Measurements from ENCODE around the gene RS1. TPM values are rescaled to one million over a fixed set of nuclear protein-coding genes. Genes with fewer than 3 reads are reported as not detected.

The RS1 gene
- total and polyA plus RNA-seq, 4 donors, result not detected

GRCh38 chrX:18616688-18617406 lies 55.1 kb downstream of the RS1 start:
- 90% methylated on average over 8 of the region's 8 CpGs for WGBS
- no peak for DNase-seq (ENCODE audit: low spot score)
- Histone ChIP-seq H3K27ac (ENCODE audit: low read depth in 1 of 2, low read length in 2 of 2) (no peak overlapping the region), H3K9ac (ENCODE audit: low read depth in 1 of 2, low read length in 2 of 2) (no peak overlapping the region), H3K36me3 (ENCODE audit: control insufficient read depth in 4 of 4, insufficient read depth in 3 of 4, low read depth in 1 of 4, low read length in 3 of 4) (peaks cover 0 to 2% (median 0%) of the 10 kb centered on the region in 4 donors), H3K4me3 (ENCODE audit: low read depth in 1 of 3, low read length in 3 of 3) (no peak overlapping the region), H3K9me3 (ENCODE audit: control insufficient read depth in 4 of 4, low read length in 3 of 4) (no peaks in the 10 kb centered on the region), H3K4me1 (ENCODE audit: control insufficient read depth in 4 of 4, insufficient read depth in 4 of 4, low read length in 3 of 4) (no peaks in the 10 kb centered on the region), H3K27me3 (ENCODE audit: control insufficient read depth in 4 of 4, insufficient read depth in 4 of 4, low read length in 3 of 4) (no peaks in the 10 kb centered on the region)
- no peak for TF ChIP-seq JUND (IDR thresholded peaks at IDR 0.05)
- TF ChIP-seq SP1 (IDR thresholded peaks at IDR 0.05), result no peak
- no peak for TF ChIP-seq HNF4A (conservative IDR thresholded peaks at IDR 0.05)
- no peak for TF ChIP-seq YY1 (IDR thresholded peaks at IDR 0.05)
- no peak for TF ChIP-seq RXRA (IDR thresholded peaks at IDR 0.05)
- no peak for TF ChIP-seq GABPA (IDR thresholded peaks at IDR 0.05 in 1 of 2, conservative IDR thresholded peaks at IDR 0.05 in 1 of 2)
- TF ChIP-seq ATF3 (IDR thresholded peaks at IDR 0.05), result no peak
- TF ChIP-seq, protein P1, sequence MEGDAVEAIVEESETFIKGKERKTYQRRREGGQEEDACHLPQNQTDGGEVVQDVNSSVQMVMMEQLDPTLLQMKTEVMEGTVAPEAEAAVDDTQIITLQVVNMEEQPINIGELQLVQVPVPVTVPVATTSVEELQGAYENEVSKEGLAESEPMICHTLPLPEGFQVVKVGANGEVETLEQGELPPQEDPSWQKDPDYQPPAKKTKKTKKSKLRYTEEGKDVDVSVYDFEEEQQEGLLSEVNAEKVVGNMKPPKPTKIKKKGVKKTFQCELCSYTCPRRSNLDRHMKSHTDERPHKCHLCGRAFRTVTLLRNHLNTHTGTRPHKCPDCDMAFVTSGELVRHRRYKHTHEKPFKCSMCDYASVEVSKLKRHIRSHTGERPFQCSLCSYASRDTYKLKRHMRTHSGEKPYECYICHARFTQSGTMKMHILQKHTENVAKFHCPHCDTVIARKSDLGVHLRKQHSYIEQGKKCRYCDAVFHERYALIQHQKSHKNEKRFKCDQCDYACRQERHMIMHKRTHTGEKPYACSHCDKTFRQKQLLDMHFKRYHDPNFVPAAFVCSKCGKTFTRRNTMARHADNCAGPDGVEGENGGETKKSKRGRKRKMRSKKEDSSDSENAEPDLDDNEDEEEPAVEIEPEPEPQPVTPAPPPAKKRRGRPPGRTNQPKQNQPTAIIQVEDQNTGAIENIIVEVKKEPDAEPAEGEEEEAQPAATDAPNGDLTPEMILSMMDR (IDR thresholded peaks at IDR 0.05; ENCODE audit: low read depth, low read length, missing input control), result no peak
- no peak for TF ChIP-seq ZBTB33 (IDR thresholded peaks at IDR 0.05)
- TF ChIP-seq FOXA1 (IDR thresholded peaks at IDR 0.05), result no peak
- TF ChIP-seq NR2F2 (IDR thresholded peaks at IDR 0.05), result no peak
- no peak for TF ChIP-seq EGR1 (IDR thresholded peaks at IDR 0.05; ENCODE audit: low read depth in 2 of 2)

- no peak for DNase-seq (ENCODE audit: low spot score)
- Histone ChIP-seq H3K4me3 (ENCODE audit: low read depth in 1 of 3, low read length in 3 of 3) (no peak overlapping the region), H3K27ac (ENCODE audit: low read depth in 1 of 2, low read length in 2 of 2) (no peak overlapping the region), H3K9me3 (ENCODE audit: control insufficient read depth in 4 of 4, low read length in 3 of 4) (no peaks in the 10 kb centered on the region), H3K4me1 (ENCODE audit: control insufficient read depth in 4 of 4, insufficient read depth in 4 of 4, low read length in 3 of 4) (no peaks in the 10 kb centered on the region), H3K27me3 (ENCODE audit: control insufficient read depth in 4 of 4, insufficient read depth in 4 of 4, low read length in 3 of 4) (no peaks in the 10 kb centered on the region), H3K9ac (ENCODE audit: low read depth in 1 of 2, low read length in 2 of 2) (no peak overlapping the region), H3K36me3 (ENCODE audit: control insufficient read depth in 4 of 4, insufficient read depth in 3 of 4, low read depth in 1 of 4, low read length in 3 of 4) (peaks cover 0 to 6% (median 4%) of the 10 kb centered on the region in 4 donors)
- TF ChIP-seq HNF4G (IDR thresholded peaks at IDR 0.05) (no peak), FOXA1 (IDR thresholded peaks at IDR 0.05) (no peak), RXRA (IDR thresholded peaks at IDR 0.05) (no peak), ATF3 (IDR thresholded peaks at IDR 0.05) (no peak), MAX (IDR thresholded peaks at IDR 0.05) (no peak), SP1 (IDR thresholded peaks at IDR 0.05) (no peak), JUND (IDR thresholded peaks at IDR 0.05) (no peak)
- TF ChIP-seq, protein P1 (IDR thresholded peaks at IDR 0.05; ENCODE audit: low read depth, low read length, missing input control), result no peak
- TF ChIP-seq, protein P2, sequence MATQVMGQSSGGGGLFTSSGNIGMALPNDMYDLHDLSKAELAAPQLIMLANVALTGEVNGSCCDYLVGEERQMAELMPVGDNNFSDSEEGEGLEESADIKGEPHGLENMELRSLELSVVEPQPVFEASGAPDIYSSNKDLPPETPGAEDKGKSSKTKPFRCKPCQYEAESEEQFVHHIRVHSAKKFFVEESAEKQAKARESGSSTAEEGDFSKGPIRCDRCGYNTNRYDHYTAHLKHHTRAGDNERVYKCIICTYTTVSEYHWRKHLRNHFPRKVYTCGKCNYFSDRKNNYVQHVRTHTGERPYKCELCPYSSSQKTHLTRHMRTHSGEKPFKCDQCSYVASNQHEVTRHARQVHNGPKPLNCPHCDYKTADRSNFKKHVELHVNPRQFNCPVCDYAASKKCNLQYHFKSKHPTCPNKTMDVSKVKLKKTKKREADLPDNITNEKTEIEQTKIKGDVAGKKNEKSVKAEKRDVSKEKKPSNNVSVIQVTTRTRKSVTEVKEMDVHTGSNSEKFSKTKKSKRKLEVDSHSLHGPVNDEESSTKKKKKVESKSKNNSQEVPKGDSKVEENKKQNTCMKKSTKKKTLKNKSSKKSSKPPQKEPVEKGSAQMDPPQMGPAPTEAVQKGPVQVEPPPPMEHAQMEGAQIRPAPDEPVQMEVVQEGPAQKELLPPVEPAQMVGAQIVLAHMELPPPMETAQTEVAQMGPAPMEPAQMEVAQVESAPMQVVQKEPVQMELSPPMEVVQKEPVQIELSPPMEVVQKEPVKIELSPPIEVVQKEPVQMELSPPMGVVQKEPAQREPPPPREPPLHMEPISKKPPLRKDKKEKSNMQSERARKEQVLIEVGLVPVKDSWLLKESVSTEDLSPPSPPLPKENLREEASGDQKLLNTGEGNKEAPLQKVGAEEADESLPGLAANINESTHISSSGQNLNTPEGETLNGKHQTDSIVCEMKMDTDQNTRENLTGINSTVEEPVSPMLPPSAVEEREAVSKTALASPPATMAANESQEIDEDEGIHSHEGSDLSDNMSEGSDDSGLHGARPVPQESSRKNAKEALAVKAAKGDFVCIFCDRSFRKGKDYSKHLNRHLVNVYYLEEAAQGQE (IDR thresholded peaks at IDR 0.05), result no peak
- 95% methylated on average over 3 of the region's 3 CpGs for WGBS
Measured at GRCh38 chrX:18613930-18614639, 57.8 kb downstream of the RS1 start.
